Right ventricle myocardium inferior (tissue), 1 donor: ENCODE data around the gene CCDC85B. TPM values are rescaled to one million over a fixed set of nuclear protein-coding genes. Genes with fewer than 3 reads are reported as not detected.

Source experiments
- ATAC-seq: fragments of 200-7000 bp; cut with Tn5 transposase; one replicate; pipeline ENCODE4 v1.9.1; 2020; ENCODE audit warnings: mild to moderate bottlenecking, moderate library complexity
- DNase-seq: peaks from one replicate; pipeline ENCODE4 v3.0.0; 2021; ENCODE audit errors: missing footprints
- intact Hi-C: fragments of 100-400 bp; cut with DNase I; formaldehyde crosslinking; loops from one replicate; pipeline ENCODE4 v1.11.0; 2022
- total RNA-seq: library from RNA; stranded (reverse); fragmentation: NEBNext Ultra II Directional; extraction: Animal tissue kit (Norgen Biotek cat#: 25700); gene quantifications from one replicate; pipeline ENCODE4 v1.2.1, GENCODE V29; 2021
- donor health status: DM: no; HTN: yes; CAD: no; lungs with severe emphysema.

CCDC85B gene
- total RNA-seq, 1 donor from 2014 or later: 29.6 TPM

- intact Hi-C loops: loop anchor here (5.0 to 10.0 kb wide), 2 partner anchors 110 to 203 kb away; partner anchors contain the start of gene SART1
- DNase-seq (peak; percentile 58), ATAC-seq (no peak)
Measured at GRCh38 chr11:65854852-65855837, 35.3 kb upstream of the CCDC85B start.

GRCh38 chr11:65855927-65856363, 34.5 kb upstream of the CCDC85B start:
- intact Hi-C loops: loop anchor here (5.0 to 10.0 kb wide), 2 partner anchors 109 to 204 kb away; partner anchors contain the start of gene SART1
- no peak for ATAC-seq
- peak; percentile 43 for DNase-seq

- intact Hi-C loops: loop anchor here (5.0 to 10.0 kb wide), 2 partner anchors 108 to 205 kb away; partner anchors contain the start of gene SART1
- ATAC-seq (peak; percentile 43), DNase-seq (peak; percentile 94)
Measured at GRCh38 chr11:65856689-65857499, 33.6 kb upstream of the CCDC85B start.

DNA sequence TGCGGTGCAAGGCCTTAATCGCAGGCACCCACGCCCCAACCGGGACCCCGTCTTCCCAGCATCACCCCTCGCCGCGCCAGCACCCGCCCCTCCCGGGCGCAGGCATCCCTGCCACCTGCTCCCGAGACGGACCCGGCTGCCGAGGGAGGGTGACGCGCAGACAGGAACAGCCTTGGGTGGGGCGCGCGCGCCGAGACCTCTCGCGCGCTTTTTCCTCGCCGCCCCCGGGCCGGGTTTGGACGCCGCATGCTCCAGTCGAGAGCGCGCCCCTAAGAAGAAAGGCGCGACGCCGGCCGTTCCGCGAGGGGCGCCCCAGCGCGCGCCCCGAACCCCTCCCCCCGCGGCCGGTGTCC, 33.0 kb upstream of the CCDC85B start:
- DNase-seq (no peak), ATAC-seq (no peak)
- intact Hi-C loops: loop anchor here (5.0 to 10.0 kb wide), 2 partner anchors 107 to 205 kb away; partner anchors contain the start of gene SART1

DNA sequence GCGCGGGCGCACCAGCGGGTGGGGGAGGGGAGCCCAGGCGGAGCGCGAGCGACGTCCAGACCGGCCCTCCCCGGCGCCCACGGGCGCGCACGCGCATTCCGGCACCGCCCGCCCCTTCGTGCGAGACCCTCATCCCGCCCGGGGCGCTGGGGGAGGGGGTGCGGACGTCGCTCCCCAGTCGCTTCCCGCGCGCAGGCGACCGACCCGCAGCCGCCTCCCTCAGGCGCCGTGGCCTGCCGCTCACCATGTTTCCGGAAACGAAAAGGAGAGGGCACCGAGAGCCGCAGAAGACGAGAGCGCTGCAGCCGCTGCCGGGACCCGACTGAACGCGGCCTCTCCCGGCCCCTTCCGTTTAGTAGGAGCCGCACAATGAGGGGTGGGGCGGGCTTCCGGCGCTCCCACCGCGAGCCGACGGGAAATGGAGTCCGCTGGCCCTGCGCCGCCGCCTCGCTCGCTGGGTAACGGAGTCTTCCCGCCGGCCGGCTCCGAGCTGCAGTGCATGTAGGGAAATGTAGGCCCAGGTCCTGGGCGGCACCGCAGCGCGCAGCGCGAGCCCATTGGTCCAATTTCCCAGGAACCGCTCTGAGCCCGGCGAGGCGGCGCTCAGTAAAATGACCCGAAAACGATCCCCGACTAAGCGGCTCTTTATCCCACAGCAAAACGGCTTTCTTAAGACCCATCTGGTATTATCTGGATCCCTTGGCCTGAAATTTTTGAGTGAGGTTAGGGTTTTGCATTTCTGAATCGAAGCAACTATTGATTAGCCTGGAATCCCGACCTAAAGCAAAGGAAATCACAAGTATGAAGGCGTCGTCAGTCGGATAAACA, 32.4 kb upstream of the CCDC85B start, which contains the start of gene CFL1:
CFL1 (minus strand) TSS at position 328 of the 828 bp plus-strand sequence; CDS start at position 247, 81 bp downstream.
- intact Hi-C loops: loop anchor here (2.0 to 10.0 kb wide), 4 partner anchors 61 to 206 kb away; partner anchors contain the start of genes C11orf68, DRAP1, KAT5 and SART1
- DNase-seq (peak; percentile 100), ATAC-seq (peak; percentile 81)

DNA sequence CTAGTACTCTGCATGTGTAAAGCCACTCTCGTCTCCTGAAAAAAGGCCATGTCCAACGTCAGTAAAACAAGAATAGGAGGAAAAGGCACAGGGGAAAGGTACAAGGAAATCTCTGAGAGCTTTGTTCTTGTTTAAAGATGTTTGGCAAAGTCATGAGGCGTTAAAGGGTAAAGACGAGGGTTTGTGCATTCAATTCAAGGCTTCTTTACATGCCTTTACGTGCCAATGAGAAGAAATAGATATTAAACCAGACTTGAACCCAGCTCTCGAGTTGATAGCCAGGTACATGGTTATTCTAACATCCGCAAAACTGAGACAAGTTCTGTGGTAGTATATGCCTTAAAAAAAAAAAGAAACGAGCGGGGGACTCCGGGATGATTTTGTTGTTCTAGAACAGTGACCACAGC, 31.8 kb upstream of the CCDC85B start:
- DNase-seq: no peak
- intact Hi-C loops: loop anchor here (1.0 to 10.0 kb wide), 5 partner anchors 31 to 206 kb away; partner anchors contain the start of genes C11orf68, DRAP1, KAT5 and SART1
- ATAC-seq: no peak

GRCh38 chr11:65859095-65859811, 31.2 kb upstream of the CCDC85B start:
- ATAC-seq (peak; percentile 85), DNase-seq (peak; percentile 100)
- intact Hi-C loops: loop anchor here (1.0 to 10.0 kb wide), 5 partner anchors 30 to 207 kb away; partner anchors contain the start of genes C11orf68, DRAP1, KAT5 and SART1

DNA sequence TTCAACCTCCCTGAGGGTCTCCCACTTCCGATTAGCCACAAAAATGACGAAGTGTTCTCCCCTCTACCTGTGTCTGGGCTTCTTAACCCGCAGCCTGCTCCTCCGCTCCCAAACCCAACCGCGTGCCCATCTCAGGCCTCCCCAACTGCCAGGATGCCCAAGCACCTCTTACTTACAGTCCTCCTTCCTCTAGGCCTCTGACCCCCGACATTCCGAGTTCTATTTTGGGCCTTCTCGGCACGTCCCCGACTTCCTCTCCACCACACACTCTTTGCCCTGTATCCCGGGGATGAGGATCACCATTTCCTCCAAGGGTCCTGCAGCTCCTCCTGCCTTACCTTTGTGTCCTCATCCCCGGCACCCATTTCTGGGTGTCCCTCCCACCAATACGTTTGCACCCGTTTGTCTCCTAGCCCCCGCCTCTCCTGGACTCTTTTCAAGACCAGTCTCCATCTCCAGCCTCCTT, 30.6 kb upstream of the CCDC85B start:
- intact Hi-C loops: loop anchor here (1.0 to 10.0 kb wide), 6 partner anchors 13 to 208 kb away; partner anchors contain the start of genes C11orf68, DRAP1, KAT5 and SART1
- DNase-seq (peak; percentile 73), ATAC-seq (no peak)

DNA sequence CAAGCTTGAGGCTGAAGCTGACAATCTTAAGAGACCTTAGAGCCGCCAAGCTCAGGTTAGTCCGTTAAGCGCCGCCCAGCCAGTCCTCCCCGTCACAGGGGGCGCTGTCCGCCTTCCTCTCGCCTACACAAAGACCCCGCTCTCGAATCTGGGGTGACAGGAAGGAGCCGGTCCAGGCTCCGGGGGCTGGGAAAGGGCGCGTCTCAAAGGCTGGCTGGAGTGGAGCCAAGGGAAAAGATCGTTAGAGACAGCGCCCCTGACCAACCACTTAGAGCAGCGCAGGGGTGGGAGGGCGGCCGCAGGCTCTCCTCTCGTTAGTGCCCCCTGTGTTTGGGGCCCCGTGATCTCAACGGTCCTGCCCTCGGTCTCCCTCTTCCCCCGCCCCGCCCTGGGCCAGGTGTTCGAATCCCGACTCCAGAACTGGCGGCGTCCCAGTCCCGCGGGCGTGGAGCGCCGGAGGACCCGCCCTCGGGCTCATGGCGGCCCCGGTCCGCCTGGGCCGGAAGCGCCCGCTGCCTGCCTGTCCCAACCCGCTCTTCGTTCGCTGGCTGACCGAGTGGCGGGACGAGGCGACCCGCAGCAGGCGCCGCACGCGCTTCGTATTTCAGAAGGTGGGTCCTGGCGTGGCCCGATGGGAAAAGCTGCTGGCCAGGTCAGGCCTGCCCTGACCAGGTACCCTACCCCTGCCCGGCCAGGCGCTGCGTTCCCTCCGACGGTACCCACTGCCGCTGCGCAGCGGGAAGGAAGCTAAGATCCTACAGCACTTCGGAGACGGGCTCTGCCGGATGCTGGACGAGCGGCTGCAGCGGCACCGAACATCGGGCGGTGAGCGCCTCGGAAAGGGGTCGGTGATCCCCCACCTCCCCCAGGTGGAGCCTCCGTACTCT, 30.0 kb upstream of the CCDC85B start, which contains the start of gene MUS81:
MUS81 (plus strand) TSS at position 156 of the 887 bp plus-strand sequence; CDS start at position 477, 321 bp downstream.
- intact Hi-C loops: loop anchor here (1.0 kb wide), 1 partner anchor 13 kb away; no protein-coding TSS in a partner anchor
- peak; percentile 74 for ATAC-seq
- peak; percentile 98 for DNase-seq

DNA sequence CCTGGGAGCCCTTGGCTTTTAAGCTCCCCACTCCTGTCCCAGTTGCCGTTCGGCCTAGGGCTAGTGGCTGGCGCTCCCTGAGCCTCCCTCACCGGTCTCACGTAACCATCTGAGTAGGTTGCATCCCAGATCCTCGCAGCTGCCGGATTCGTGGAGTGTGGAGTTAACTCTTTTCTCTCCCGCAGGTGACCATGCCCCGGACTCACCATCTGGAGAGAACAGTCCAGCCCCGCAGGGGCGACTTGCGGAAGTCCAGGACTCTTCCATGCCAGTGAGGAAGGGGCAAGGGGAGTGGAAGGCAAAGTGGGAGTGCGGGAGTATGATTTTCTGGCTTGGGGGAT, 29.3 kb upstream of the CCDC85B start:
- intact Hi-C loops: no loop called here
- peak; percentile 54 for DNase-seq

DNA sequence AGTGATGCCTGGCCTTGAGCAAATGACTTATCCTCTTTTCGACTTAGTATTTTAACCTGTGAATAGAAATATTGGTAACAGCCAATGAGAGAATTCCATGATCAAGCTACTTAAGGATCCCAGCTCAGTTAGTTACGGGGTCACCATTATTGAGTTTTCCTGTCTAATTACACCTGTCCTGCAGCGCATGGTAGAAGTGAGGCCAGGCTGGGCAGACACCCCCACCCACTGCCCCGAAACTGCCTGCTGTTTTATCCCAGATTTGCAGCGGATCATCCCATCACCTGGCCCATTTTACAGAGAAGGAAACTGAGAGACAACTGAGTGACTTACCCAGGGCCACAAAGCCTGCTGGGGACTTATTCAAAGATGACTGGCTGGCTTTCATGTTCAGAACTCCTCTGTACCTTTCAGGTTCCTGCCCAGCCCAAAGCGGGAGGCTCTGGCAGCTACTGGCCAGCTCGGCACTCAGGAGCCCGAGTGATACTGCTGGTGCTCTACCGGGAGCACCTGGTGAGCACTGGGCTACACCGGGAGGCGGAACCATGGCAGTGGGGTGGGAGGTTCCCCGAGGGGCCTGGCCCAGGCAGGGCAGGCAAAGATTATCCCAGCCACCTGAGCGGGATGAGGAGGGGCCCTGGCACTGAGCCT, 28.8 kb upstream of the CCDC85B start:
- DNase-seq: peak; percentile 21
- intact Hi-C loops: no loop called here

More for the DNA sequence above, 29.3 kb upstream of the CCDC85B start:
- no peak for ATAC-seq

DNA sequence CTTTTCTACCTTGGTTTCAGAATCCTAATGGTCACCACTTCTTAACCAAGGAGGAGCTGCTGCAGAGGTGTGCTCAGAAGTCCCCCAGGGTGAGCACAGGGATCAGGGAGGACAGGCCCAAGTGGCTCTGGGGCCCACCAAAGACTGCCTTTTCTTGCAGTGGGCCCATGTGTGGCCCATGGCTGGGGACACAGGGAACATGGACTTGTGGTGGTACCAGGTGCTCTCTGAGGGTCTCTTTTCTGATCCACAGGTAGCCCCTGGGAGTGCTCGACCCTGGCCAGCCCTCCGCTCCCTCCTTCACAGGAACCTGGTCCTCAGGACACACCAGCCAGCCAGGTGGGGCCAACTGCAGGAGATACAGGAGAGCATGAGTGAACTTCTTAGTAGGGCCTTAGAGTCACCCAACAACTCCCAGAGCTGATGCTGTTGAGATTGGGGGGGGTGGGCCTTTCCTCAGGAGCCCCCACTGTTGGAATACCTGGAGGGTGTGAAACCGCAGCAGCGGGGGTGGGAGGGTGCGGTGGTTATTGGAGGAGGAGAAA, 28.2 kb upstream of the CCDC85B start:
- no peak for ATAC-seq
- intact Hi-C loops: no loop called here
- DNase-seq: peak; percentile 20

More for the DNA sequence above, 28.8 kb upstream of the CCDC85B start:
- ATAC-seq: no peak

DNA sequence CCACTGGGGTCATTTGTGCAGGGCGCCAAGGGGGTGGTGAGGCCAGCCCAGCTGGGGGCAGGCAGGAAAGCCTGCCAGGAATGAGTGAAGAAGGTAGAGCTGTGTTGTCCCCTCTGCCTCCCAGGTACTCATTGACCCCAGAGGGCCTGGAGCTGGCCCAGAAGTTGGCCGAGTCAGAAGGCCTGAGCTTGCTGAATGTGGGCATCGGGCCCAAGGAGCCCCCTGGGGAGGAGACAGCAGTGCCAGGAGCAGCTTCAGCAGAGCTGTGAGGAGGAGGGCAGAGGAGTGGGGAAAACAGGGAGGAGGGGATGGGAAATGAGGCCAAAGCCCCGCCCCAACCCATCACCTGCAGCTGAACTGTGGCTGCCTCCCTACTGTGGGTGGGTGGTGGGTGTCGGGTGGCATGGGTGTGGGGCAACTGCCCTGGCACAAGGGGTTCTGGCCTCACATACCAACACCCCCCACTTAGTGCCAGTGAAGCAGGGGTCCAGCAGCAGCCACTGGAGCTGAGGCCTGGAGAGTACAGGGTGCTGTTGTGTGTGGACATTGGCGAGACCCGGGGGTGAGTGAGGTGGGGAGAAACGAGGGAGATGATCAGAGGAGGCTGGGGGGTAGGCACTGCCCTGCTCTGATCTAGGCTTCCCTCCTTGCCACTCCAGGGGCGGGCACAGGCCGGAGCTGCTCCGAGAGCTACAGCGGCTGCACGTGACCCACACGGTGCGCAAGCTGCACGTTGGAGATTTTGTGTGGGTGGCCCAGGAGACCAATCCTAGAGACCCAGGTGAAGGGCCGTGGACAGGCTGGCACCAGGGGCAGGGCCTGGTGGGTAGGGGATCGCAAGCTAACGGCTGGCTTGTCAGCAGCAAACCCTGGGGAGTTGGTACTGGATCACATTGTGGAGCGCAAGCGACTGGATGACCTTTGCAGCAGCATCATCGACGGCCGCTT, 27.3 kb upstream of the CCDC85B start:
- DNase-seq (peak; percentile 62), ATAC-seq (no peak)
- intact Hi-C loops: no loop called here
